Prostate gland (tissue), 2 donors: ENCODE results near the gene DCP1B. TPM values are rescaled to one million over a fixed set of nuclear protein-coding genes. Genes with fewer than 3 reads are reported as not detected.

Experiments used
- DNase-seq: peaks from one replicate; pipeline ENCODE4 v3.0.0-alpha.2; 2019; ENCODE audit warnings: low spot score
- H3K27ac ChIP-seq, 2 donors: fragments of 200-600 bp; sonication (generic); 2 replicates each; pipeline ENCODE4 v1.5.1; 2017 to 2019
- H3K27me3 ChIP-seq: fragments of 200-600 bp; sonication (generic); replicated peaks from 2 replicates; pipeline ENCODE4 v1.5.1; 2019; ENCODE audit not compliant: insufficient read depth
- H3K36me3 ChIP-seq, 2 donors: fragments of 200-600 bp; sonication (generic); 1 replicate in 1 of 2; 2 replicates in 1 of 2; pipeline versions ENCODE4 v1.5.1 to v1.8.1; 2017 to 2019
- H3K4me1 ChIP-seq: fragments of 200-600 bp; sonication (generic); replicated peaks from 2 replicates; pipeline ENCODE4 v1.5.1; 2019
- H3K4me3 ChIP-seq, 2 donors: fragments of 200-600 bp; sonication (generic); 2 replicates each; pipeline ENCODE4 v1.5.1; 2017 to 2019
- H3K9me3 ChIP-seq: fragments of 200-600 bp; sonication (generic); 2 replicates; pipeline ENCODE4 v1.5.1; 2017
- CTCF ChIP-seq, 4 experiments: fragments of 200-600 bp in 2 of 4; fragments of 450-650 bp in 2 of 4; sonication (generic) in 2 of 4; IDR thresholded peaks; 1 replicate in 3 of 4; 2 replicates in 1 of 4; pipeline ENCODE4 v1.5.1; 2016 to 2019; ENCODE audit warnings: antibody characterized with exemption in 4 of 4, mild to moderate bottlenecking in 2 of 4, moderate library complexity in 2 of 4
- POLR2A ChIP-seq: fragments of 450-650 bp; IDR thresholded peaks from one replicate; pipeline ENCODE4 v1.6.1; 2016; ENCODE audit warnings: antibody characterized with exemption, mild to moderate bottlenecking
- POLR2AphosphoS5 ChIP-seq: sonication (generic); formaldehyde crosslinking; IDR thresholded peaks from one replicate; pipeline ENCODE4 v1.6.1; 2017; ENCODE audit warnings: antibody characterized with exemption
- WGBS: methylation state at CpG from one replicate; pipeline ENCODE4 v1.1.5; 2018; 5-methylcytosine and 5-hydroxymethylcytosine counted together
- intact Hi-C: fragments of 100-400 bp; cut with DNase I; formaldehyde crosslinking; loops from one replicate; pipeline ENCODE4 v1.14.2; 2022
- total RNA-seq, 2 donors: library from RNA; depleted of rRNA; stranded (reverse); fragments of >200 nt; gene quantifications; one replicate each; pipeline ENCODE4 v1.1.0, GENCODE V29; 2016

Gene DCP1B
- total RNA-seq, 2 donors from 2014 or later: 20.1 to 31.9 TPM

- Histone ChIP-seq H3K4me1 (no peaks in the 10 kb centered on the region), H3K27me3 (no peaks in the 10 kb centered on the region), H3K36me3 (no peaks in the 10 kb centered on the region), H3K9me3 (no peaks in the 10 kb centered on the region), H3K4me3 (no peak overlapping the region), H3K27ac (no peak overlapping the region)
- WGBS: 64% methylated on average over 15 of the region's 15 CpGs
- intact Hi-C loops: no loop called here
- TF ChIP-seq POLR2A (no peak), POLR2AphosphoS5 (no peak), CTCF (IDR thresholded peaks at IDR 0.05) (no peak)
- no peak for DNase-seq
Measured at GRCh38 chr12:1927751-1928351, 76.4 kb downstream of the DCP1B start.

- TF ChIP-seq CTCF (IDR thresholded peaks at IDR 0.05) (no peak), POLR2A (no peak), POLR2AphosphoS5 (no peak)
- Histone ChIP-seq H3K27me3 (no peaks in the 10 kb centered on the region), H3K4me1 (no peaks in the 10 kb centered on the region), H3K4me3 (no peak overlapping the region), H3K36me3 (no peaks in the 10 kb centered on the region), H3K27ac (no peak overlapping the region), H3K9me3 (no peaks in the 10 kb centered on the region)
- intact Hi-C loops: no loop called here
- 91% methylated on average over 11 of the region's 11 CpGs for WGBS
- DNase-seq: no peak
Measured at GRCh38 chr12:1927051-1927680, 77.1 kb downstream of the DCP1B start.

GRCh38 chr12:1926251-1926657 is 78.0 kb downstream of the DCP1B start:
- intact Hi-C loops: no loop called here
- no peaks in the 10 kb centered on the region for H3K9me3 ChIP-seq
- 78% methylated on average over 7 of the region's 7 CpGs for WGBS
- H3K27ac ChIP-seq: no peak overlapping the region
- no peaks in the 10 kb centered on the region for H3K36me3 ChIP-seq
- H3K4me3 ChIP-seq: no peak overlapping the region
- no peaks in the 10 kb centered on the region for H3K27me3 ChIP-seq
- no peak for DNase-seq
- no peak for TF ChIP-seq CTCF (IDR thresholded peaks at IDR 0.05)
- no peak for TF ChIP-seq POLR2AphosphoS5
- no peak for TF ChIP-seq POLR2A
- no peaks in the 10 kb centered on the region for H3K4me1 ChIP-seq

- WGBS: 92% methylated on average over 3 of the region's 3 CpGs
- intact Hi-C loops: no loop called here
- Histone ChIP-seq H3K36me3 (no peaks in the 10 kb centered on the region), H3K9me3 (no peaks in the 10 kb centered on the region), H3K4me1 (no peaks in the 10 kb centered on the region), H3K4me3 (no peak overlapping the region), H3K27me3 (no peaks in the 10 kb centered on the region), H3K27ac (no peak overlapping the region)
- TF ChIP-seq POLR2A (no peak), POLR2AphosphoS5 (no peak), CTCF (IDR thresholded peaks at IDR 0.05) (no peak)
- no peak for DNase-seq
Measured at GRCh38 chr12:1925684-1926006, 78.6 kb downstream of the DCP1B start.
